ENCODE measurements around the gene SSX4. TPM values are rescaled to one million over a fixed set of nuclear protein-coding genes. Genes with fewer than 3 reads are reported as not detected.
"Not testable (repeated sequence)": the region's sequence is repeated elsewhere in the genome, so short reads cannot be mapped to it uniquely, and the experiment has no call there.

The SSX4 gene
- total RNA-seq, 2 experiments from 2014 or later, result not detected

GRCh38 chrX:48433713-48434112 is 50.4 kb downstream of the SSX4 start:
- DNase-seq, result peak in 9 of 14 experiments; percentile 1 to 53 (median 18)
- H3K9me3 ChIP-seq (ENCODE audit: control insufficient read depth in 1 of 2, insufficient read depth in 1 of 2, low read length in 2 of 2); H3K36me3 ChIP-seq (ENCODE audit: insufficient read depth, low read length); H3K4me3 ChIP-seq (ENCODE audit: low read length); ATAC-seq (ENCODE audit: poor library complexity); CTCF ChIA-PET; H3K27me3 Mint-ChIP-seq; H3K27me3 ChIP-seq (ENCODE audit: control insufficient read depth in 1 of 2, insufficient read depth in 2 of 2, low read length in 2 of 2); H3K4me3 Mint-ChIP-seq; POLR2A ChIA-PET; H3K4me1 Mint-ChIP-seq (ENCODE audit: low read depth); H3K9me3 Mint-ChIP-seq; H3K27ac ChIP-seq (ENCODE audit: low read depth in 1 of 2, low read length in 2 of 2); H3K36me3 Mint-ChIP-seq (ENCODE audit: low read depth); intact Hi-C loops (cut with DNase I, micrococcal nuclease); H3K27ac Mint-ChIP-seq: not testable (repeated sequence)
- peaks cover 17% of the 10 kb centered on the region for H3K4me1 ChIP-seq (ENCODE audit: insufficient read depth, low read length)

Other genes with a start within 250 kb of the SSX4 start
- gene SSX5, start 186.7 kb upstream of the SSX4 start, total RNA-seq, result not detected
- not detected for gene SSX1, start 128.1 kb upstream of the SSX4 start, total RNA-seq
- not detected for gene SSX3, start 26.8 kb upstream of the SSX4 start, total RNA-seq
- not detected for gene SSX4B, start 28.4 kb downstream of the SSX4 start, total RNA-seq
- 1 to 10 TPM; 7.0 to 8.3 TPM for gene SLC38A5, start 86.7 kb downstream of the SSX4 start, total RNA-seq
- gene FTSJ1, start 92.7 kb downstream of the SSX4 start, total RNA-seq, result 10 to 100 TPM; 60.0 to 61.0 TPM
- 10 to 100 TPM; 12.0 to 14.1 TPM for gene PORCN, start 125.5 kb downstream of the SSX4 start, total RNA-seq
- 10 to 100 TPM; 38.1 to 41.1 TPM for gene EBP, start 138.3 kb downstream of the SSX4 start, total RNA-seq
- 10 to 100 TPM; 26.7 to 30.5 TPM for gene TBC1D25, start 156.2 kb downstream of the SSX4 start, total RNA-seq
- 100 to 1,000 TPM; 351 to 377 TPM for gene RBM3, start 190.9 kb downstream of the SSX4 start, total RNA-seq
- gene WDR13, start 214.0 kb downstream of the SSX4 start, total RNA-seq, result 10 to 100 TPM; 37.9 to 43.4 TPM